Muscle layer of colon (tissue), 2 donors: ENCODE measurements around the gene CNTN5.

ENCODE experiments used
- H3K27ac ChIP-seq: one replicate; pipeline ENCODE4 v1.7.0; 2013; ENCODE audit warnings: low read depth, mild to moderate bottlenecking, low read length, moderate library complexity
- H3K27me3 ChIP-seq, 2 donors: one replicate each; pipeline ENCODE4 v1.7.0; 2013; ENCODE audit warnings: low read length in 2 of 2, mild to moderate bottlenecking in 2 of 2; ENCODE audit not compliant: insufficient read depth in 2 of 2, control insufficient read depth in 1 of 2
- H3K36me3 ChIP-seq: one replicate; pipeline ENCODE4 v1.7.0; 2013; ENCODE audit warnings: mild to moderate bottlenecking, low read length; ENCODE audit not compliant: insufficient read depth
- H3K4me1 ChIP-seq: one replicate; pipeline ENCODE4 v1.7.0; 2013; ENCODE audit warnings: mild to moderate bottlenecking, low read length; ENCODE audit not compliant: insufficient read depth
- H3K4me3 ChIP-seq, 2 donors: one replicate each; pipeline ENCODE4 v1.7.0; 2013; ENCODE audit warnings: low read length in 2 of 2, low read depth in 1 of 2, mild to moderate bottlenecking in 1 of 2, moderate library complexity in 1 of 2
- H3K9ac ChIP-seq: one replicate; pipeline ENCODE4 v1.7.0; 2013; ENCODE audit warnings: low read length
- H3K9me3 ChIP-seq: one replicate; pipeline ENCODE4 v1.7.0; 2013; ENCODE audit warnings: mild to moderate bottlenecking, low read length
- donor health status: abdominal sarcoma.
- donor health status: Adenocarcinoma of cecum.

The CNTN5 gene

DNA sequence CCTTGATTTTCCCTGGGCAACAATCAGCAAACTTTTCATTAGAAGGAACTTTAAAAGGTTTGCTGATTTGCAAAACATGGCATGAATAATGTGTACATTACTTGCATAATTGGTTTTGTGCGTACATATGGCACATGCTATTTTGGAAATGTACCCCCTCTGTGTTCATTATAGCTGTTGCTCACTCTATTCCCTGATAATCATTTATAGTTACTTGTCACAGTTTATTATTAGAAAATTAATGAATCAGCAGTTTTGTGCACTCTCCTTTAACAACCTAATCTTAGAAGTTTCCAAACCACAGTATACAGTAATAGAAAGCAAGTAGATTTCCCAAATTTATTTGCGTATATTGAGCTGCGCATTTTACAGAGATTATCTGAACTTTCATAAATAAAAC is 389.9 kb downstream of the CNTN5 start:
- H3K27ac ChIP-seq, result no peak overlapping the region
- no peaks in the 10 kb centered on the region for H3K4me1 ChIP-seq
- H3K9ac ChIP-seq, result no peak overlapping the region

DNA sequence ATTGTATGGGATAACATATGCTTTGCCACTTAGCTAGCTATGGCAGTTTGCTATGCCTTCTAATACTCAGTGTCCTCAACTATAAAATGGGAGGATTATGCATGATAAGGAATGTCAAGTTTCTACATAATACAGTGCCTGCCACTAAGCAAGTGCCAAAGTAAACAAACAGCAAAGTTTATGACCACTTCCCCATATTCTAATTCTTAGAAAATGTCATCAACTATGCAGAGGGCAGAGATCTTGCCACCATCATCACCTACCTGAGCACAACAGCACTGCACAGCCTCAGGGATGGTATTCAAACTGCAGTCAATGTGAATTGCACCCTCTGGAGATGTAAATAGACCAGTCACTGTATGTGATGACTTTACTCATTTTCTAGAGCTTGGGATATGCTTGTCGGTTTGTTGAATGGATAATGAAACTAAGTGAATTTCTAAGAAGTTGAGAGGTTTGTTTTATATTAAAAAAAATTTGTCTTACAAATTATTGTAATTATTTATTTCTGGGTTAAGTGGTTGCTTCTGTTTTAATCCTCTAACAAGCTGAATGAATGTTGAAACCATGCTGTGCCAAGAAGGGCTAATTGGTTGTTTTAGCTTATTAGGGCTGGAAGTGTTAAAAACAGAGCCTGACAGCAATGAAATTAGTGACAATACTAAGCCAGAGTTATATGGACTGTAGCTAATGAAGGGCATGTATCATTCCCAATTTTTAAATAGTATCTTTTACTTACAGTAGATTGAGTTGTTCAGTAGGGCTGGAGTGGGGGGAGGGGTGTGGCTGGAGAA is 398.4 kb downstream of the CNTN5 start:
- Histone ChIP-seq H3K36me3 (no peaks in the 10 kb centered on the region), H3K4me3 (no peak overlapping the region), H3K27me3 (no peaks in the 10 kb centered on the region), H3K9me3 (no peaks in the 10 kb centered on the region), H3K27ac (no peak overlapping the region), H3K9ac (no peak overlapping the region), H3K4me1 (no peaks in the 10 kb centered on the region)

More for the DNA sequence above, 389.9 kb downstream of the CNTN5 start:
- no peaks in the 10 kb centered on the region for H3K27me3 ChIP-seq
- H3K4me3 ChIP-seq, result no peak overlapping the region
- H3K36me3 ChIP-seq, result no peaks in the 10 kb centered on the region
- no peaks in the 10 kb centered on the region for H3K9me3 ChIP-seq

DNA sequence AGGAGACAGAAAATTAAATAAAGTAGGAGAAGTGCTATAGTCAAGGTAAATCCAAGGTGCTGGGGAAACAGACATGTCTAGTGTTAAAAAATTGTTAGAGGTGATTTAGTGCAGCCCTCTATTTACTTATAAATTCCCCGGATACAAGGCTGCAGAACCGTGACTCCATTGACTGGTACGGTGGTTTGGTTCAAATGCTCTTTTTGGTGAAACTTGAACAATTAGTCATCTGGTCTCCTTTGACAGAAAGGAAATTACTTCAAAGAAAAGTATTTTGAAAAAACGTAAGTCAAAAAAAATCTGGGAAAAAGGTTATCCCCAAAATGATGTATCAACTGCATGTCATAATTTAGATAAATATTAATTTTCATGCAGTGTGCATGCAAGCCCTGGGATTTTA is 399.2 kb downstream of the CNTN5 start:
- Histone ChIP-seq H3K27ac (no peak overlapping the region), H3K9me3 (no peaks in the 10 kb centered on the region), H3K4me1 (no peaks in the 10 kb centered on the region), H3K36me3 (no peaks in the 10 kb centered on the region), H3K4me3 (no peak overlapping the region), H3K27me3 (no peaks in the 10 kb centered on the region), H3K9ac (no peak overlapping the region)

DNA sequence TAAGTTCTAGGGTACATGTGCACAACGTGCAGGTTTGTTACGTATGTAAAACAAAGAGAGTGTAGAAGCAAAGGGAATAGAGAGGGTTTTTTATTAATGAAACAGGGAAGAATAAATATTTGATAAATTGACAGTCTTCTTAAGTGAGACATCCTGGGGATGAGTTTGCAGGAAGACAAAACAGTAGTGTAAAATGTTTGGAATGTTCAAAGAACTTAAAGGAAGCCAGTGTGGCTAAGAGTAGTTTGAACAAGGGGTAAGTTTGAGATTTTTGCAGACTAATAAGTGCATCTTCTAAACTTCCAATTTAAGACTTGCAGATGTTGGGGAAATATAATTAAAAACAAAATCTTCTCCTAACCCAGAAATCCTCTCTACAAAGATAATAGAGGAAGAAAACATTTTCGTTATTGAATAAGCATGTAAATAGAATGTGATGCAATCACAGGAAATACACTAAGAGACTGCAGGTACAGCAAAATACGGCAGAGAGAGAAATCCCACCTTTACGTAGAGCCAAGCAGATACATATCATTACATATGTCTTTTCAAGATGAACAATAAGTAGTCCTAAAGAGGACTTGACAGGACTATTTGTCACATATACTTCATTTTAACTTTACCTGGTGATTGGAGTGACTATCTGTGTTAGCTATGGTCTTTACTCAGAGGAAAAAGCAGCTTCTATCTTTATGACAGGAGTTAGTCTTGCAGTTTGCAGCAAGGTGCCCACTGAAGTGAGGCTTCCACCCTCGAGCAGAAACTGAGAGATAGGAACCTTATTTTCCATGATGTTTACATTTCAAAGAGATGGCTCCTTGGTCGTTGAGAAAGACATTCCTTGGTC is 402.1 kb downstream of the CNTN5 start:
- Histone ChIP-seq H3K9me3 (no peaks in the 10 kb centered on the region), H3K36me3 (no peaks in the 10 kb centered on the region), H3K27me3 (no peaks in the 10 kb centered on the region), H3K27ac (no peak overlapping the region), H3K9ac (no peak overlapping the region), H3K4me1 (no peaks in the 10 kb centered on the region), H3K4me3 (no peak overlapping the region)

DNA sequence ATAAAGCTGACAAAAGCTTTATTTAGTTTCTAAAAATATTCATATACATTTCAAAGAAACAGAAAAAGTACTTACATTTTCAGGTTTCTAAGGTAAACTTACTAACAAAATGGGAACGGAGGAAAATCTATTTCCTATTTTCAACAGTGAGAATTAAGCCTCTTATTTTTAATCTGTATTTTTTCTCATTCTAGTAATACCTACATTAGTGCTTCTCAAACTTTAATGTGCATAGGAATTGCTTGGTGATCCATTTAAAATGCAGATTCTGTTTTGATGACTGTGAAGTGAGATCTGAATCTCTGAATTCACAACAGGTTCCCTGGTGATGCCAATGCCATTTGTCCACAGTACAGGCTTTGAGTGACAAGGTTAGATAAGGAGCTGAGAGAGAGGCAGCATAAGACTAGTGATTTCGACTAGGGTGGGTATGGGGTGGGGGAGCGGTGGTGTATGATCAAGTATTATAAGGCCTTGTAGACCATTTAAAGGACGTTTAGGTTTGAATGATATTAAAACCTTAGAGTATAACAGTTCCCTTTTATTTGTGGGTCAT is 402.8 kb downstream of the CNTN5 start:
- no peak overlapping the region for H3K27ac ChIP-seq
- H3K4me1 ChIP-seq, result no peaks in the 10 kb centered on the region
- H3K9ac ChIP-seq, result no peak overlapping the region
- H3K36me3 ChIP-seq, result no peaks in the 10 kb centered on the region
- no peak overlapping the region for H3K4me3 ChIP-seq
- no peaks in the 10 kb centered on the region for H3K9me3 ChIP-seq
- no peaks in the 10 kb centered on the region for H3K27me3 ChIP-seq

DNA sequence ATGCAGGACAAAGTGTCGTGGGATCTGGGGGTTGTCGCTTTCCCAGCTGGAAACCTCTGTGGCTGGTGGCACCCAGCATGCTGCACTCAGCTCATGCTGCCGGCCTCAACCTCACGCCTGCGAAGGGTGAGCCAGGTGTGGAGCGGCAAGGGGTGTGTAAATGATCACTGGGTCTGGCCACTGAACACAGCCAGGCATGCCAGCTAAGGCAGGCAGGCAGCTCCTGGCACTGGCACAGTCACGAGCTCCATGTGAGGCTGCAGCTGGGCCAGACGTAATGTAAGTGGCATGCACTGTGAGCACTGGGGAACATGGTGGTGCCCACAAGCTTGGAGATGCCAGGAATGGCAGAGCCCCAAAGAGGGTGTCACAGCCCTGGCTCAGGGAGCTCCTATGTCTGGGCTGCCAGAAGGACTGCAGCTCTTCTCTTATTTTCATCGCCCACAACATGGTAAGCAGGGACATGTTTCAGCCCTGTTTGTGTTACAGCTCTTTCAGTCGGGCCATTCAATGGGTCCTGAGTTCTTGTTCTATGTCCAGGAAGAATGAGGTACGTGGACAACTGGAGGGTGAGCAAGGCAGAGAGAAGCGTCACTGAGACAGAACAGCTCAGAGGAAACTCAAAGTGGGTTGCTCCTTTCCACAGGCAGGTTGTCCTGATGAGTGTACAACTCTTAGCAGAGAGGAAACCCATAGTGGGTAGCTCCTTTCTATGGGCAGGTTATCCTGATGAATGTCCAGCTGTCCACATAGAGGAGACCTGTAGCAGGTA is 403.8 kb downstream of the CNTN5 start:
- Histone ChIP-seq H3K27ac (no peak overlapping the region), H3K9me3 (no peaks in the 10 kb centered on the region), H3K36me3 (no peaks in the 10 kb centered on the region), H3K4me1 (no peaks in the 10 kb centered on the region), H3K4me3 (no peak overlapping the region), H3K27me3 (no peaks in the 10 kb centered on the region), H3K9ac (no peak overlapping the region)

DNA sequence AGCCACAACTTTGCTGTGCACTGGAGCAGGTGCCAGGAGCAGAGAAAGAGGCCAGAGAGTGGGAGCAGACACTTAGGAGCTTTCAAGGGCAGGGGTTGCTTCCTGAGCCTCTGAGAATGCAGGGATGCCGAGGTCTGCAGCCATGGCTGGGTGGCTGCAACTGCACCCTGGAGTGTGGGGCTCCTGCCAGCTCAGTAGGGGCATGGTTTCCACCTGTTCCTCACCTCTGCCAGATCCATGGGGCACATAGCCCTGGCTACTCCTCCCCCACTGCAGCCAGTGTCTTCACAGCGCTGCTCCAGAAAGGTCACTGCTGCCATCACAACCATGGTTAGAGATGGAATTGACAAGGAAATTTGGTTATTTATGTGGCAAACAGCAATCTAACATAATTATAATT is 404.8 kb downstream of the CNTN5 start:
- H3K27ac ChIP-seq, result no peak overlapping the region
- H3K36me3 ChIP-seq, result no peaks in the 10 kb centered on the region
- no peaks in the 10 kb centered on the region for H3K4me1 ChIP-seq

DNA sequence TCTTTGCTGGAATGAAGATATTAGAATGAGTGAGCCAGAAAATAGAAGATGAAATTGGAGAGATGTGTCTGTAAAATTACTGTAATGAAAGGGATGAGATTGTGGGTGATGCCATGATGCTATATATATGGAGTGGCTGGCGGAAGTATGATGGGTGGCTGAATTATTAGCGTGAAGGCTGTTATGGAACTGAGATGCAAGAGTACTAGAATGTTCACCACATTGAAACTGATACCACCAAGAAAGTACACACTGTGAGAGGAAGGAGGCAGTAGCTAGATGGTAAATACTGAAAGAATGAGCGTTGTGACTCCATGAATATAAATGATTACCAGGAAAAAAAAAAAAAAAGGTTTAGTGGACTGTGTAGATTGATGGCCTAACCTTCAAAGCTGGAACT is 411.9 kb downstream of the CNTN5 start:
- H3K4me1 ChIP-seq, result no peaks in the 10 kb centered on the region
- H3K27ac ChIP-seq, result no peak overlapping the region
- no peaks in the 10 kb centered on the region for H3K9me3 ChIP-seq
- no peaks in the 10 kb centered on the region for H3K27me3 ChIP-seq
- no peak overlapping the region for H3K4me3 ChIP-seq
- no peak overlapping the region for H3K9ac ChIP-seq
- no peaks in the 10 kb centered on the region for H3K36me3 ChIP-seq

More for the DNA sequence above, 404.8 kb downstream of the CNTN5 start:
- H3K27me3 ChIP-seq, result no peaks in the 10 kb centered on the region
- H3K4me3 ChIP-seq, result no peak overlapping the region
- no peak overlapping the region for H3K9ac ChIP-seq
- H3K9me3 ChIP-seq, result no peaks in the 10 kb centered on the region

DNA sequence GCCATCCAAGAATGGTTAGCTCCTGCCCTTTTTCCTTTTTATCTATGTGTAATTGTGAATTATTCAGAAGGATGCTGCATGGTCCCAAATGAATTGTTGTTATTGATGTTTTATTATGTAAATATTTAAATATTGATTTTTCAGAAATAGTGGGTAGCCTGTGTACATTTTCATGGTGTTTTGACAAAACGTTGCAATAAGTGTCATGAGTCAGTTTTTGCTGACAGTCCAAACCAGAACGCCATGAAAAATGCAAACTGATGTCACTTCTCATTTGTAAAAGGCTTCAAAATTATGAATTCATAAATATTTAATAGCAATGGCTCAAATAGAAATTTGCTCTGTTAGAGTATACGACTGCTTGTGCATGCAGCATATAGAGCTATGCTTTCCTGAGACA is 422.5 kb downstream of the CNTN5 start:
- no peaks in the 10 kb centered on the region for H3K4me1 ChIP-seq
- no peak overlapping the region for H3K27ac ChIP-seq
- no peaks in the 10 kb centered on the region for H3K9me3 ChIP-seq
- H3K4me3 ChIP-seq, result no peak overlapping the region
- H3K27me3 ChIP-seq, result no peaks in the 10 kb centered on the region
- H3K9ac ChIP-seq, result no peak overlapping the region
- H3K36me3 ChIP-seq, result no peaks in the 10 kb centered on the region

DNA sequence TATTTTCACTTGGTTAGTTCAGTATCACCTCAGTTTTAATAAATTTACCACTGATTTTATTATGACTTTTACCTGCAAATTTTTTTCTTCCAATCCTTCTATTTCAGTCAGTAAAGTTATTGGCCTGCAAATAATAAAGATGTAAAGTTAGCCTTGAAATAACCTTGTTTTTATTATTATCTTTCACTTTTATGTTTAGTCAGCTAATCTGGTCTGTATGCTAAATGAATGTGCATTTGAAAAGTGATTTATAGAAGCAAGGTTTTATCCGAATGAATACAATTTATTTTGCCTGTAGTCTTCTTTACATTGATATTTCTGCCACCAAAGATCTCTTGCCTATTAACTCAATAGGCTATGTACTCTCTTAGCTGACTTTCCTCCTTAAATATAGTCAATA is 425.7 kb downstream of the CNTN5 start:
- Histone ChIP-seq H3K9ac (no peak overlapping the region), H3K4me3 (no peak overlapping the region), H3K27ac (no peak overlapping the region), H3K4me1 (no peaks in the 10 kb centered on the region), H3K36me3 (no peaks in the 10 kb centered on the region), H3K27me3 (no peaks in the 10 kb centered on the region), H3K9me3 (no peaks in the 10 kb centered on the region)

DNA sequence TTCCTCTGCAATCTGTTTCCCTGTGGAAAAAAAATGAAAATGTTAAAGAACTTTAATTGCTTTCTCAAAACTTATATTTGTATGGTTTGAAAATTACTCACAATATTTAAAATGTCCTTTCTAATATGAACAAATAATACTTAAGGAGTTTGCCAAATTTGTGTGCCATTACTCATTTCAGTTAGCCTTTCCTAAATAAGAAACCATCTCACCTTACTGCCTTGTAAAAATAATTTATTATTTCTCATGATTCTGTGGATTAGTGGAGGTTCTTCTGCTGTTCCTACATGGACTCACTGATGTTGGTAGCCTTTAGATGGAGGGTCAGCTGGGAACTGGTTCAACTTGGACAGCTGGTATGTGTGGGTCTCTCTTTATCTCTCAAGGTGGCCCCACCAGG is 428.6 kb downstream of the CNTN5 start:
- Histone ChIP-seq H3K9ac (no peak overlapping the region), H3K36me3 (no peaks in the 10 kb centered on the region), H3K4me1 (no peaks in the 10 kb centered on the region), H3K4me3 (no peak overlapping the region), H3K27me3 (no peaks in the 10 kb centered on the region), H3K9me3 (no peaks in the 10 kb centered on the region), H3K27ac (no peak overlapping the region)
